ENCODE results near the gene RPS27L. TPM values are rescaled to one million over a fixed set of nuclear protein-coding genes. Genes with fewer than 3 reads are reported as not detected.

The RPS27L gene
- total RNA-seq: 100 to 1,000 TPM; 187 to 240 TPM

DNA sequence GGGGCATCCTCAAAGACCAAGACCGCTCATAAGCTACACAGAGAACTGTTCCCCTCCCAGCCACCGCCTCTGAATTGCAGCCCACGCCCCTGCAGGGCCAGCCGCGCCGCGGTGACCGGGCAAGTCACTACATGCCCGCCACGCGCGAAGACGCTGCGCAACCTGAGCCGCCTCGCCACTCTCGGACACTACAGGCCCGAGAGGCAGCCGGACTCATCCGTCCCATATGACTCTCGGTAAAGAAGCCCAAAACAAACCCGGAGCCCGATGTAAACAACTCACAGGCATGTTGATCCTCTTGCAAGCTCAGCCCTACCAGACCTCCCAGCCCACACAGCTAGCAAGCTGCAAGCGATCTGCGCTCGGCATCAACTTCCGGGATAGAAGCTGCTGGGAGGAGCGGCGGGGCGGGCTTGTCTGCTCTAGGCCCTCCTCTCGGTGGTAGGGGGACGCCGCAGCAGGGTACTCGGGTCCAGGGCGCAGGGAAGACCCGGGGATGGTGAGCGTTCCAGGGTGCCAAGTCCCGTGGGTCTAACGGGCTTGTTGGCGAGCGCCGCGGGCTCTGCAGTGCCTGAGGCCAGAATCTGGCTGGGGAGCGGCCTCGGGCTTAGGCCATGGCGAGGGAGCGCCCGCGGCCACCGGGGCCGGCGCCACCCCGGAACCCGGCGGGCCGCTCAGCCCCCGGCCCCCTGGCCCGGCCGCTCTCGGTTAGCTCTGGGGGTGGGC lies at the start of gene RPS27L:
RPS27L (minus strand) TSS at position 360 of the 726 bp plus-strand sequence; CDS start at position 288, 72 bp downstream.
- Mint-ChIP-seq H3K9me3 (no peaks in the 10 kb centered on the region), H3K36me3 (ENCODE audit: low read depth) (peaks cover 50% of the 10 kb centered on the region), H3K4me3 (peak within 1 kb of the TSS; percentile 99), H3K27ac (peak within 1 kb of the TSS; percentile 98), H3K4me1 (peaks cover 11% of the 10 kb centered on the region), H3K27me3 (no peaks in the 10 kb centered on the region)
- ATAC-seq (replicated peaks): peak; percentile 97

- H3K27me3 Mint-ChIP-seq: no peaks in the 10 kb centered on the region
- H3K9me3 Mint-ChIP-seq: no peaks in the 10 kb centered on the region
- H3K36me3 Mint-ChIP-seq (ENCODE audit: low read depth): peaks cover 82% of the 10 kb centered on the region
- no peak for ATAC-seq (replicated peaks)
- no peak overlapping the region for H3K4me3 Mint-ChIP-seq
- H3K27ac Mint-ChIP-seq: peak overlapping the region; percentile 10
- peaks cover 66% of the 10 kb centered on the region for H3K4me1 Mint-ChIP-seq
Measured at GRCh38 chr15:63206079-63206478, 48.8 kb upstream of the RPS27L start.

DNA sequence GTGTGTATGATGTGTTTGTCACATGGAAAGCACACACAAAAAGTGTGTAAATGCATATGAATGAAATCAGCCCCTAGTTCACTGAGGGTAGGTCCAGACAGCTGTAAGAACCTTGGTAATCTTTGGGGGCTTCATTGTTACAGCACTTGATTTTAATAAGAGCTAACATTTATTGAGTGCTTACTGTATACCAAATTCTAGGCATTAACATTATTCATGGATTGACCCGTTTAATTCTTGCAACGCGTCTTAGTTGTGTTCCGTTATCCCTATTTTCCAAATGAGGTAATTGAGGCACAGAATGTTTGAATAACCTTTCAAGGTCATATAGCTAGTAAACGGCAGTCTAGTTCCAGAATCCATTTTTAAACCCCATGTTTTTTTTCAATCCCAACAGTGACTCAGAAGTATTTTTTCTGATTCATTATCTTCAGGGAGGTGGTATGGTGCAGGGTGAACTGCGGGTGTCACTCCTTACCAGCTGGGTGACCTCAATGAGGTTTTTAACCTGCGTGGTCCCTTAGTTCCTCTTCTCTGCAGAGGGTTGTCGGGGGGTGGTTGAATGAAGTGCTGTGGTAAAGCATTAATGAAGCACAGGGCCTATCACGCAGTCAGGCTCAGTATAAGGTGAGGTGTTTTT lies 46.3 kb upstream of the RPS27L start:
- Mint-ChIP-seq H3K36me3 (ENCODE audit: low read depth) (peaks cover 88% of the 10 kb centered on the region), H3K9me3 (no peaks in the 10 kb centered on the region), H3K4me3 (peak overlapping the region; percentile 53), H3K27ac (peak overlapping the region; percentile 70), H3K27me3 (no peaks in the 10 kb centered on the region), H3K4me1 (peaks cover 69% of the 10 kb centered on the region)
- ATAC-seq (replicated peaks): peak; percentile 88

- peak overlapping the region; percentile 53 for H3K4me3 Mint-ChIP-seq
- H3K4me1 Mint-ChIP-seq: peaks cover 68% of the 10 kb centered on the region
- no peak for ATAC-seq (replicated peaks)
- no peaks in the 10 kb centered on the region for H3K27me3 Mint-ChIP-seq
- no peaks in the 10 kb centered on the region for H3K9me3 Mint-ChIP-seq
- H3K36me3 Mint-ChIP-seq (ENCODE audit: low read depth): peaks cover 88% of the 10 kb centered on the region
- peak overlapping the region; percentile 47 for H3K27ac Mint-ChIP-seq
Measured at GRCh38 chr15:63202861-63203260, 45.6 kb upstream of the RPS27L start.

- ATAC-seq (replicated peaks): no peak
- H3K27me3 Mint-ChIP-seq: no peaks in the 10 kb centered on the region
- H3K27ac Mint-ChIP-seq: peak overlapping the region; percentile 1
- no peaks in the 10 kb centered on the region for H3K9me3 Mint-ChIP-seq
- H3K36me3 Mint-ChIP-seq (ENCODE audit: low read depth): peaks cover 87% of the 10 kb centered on the region
- peak overlapping the region; percentile 92 for H3K4me3 Mint-ChIP-seq
- peaks cover 70% of the 10 kb centered on the region for H3K4me1 Mint-ChIP-seq
Measured at GRCh38 chr15:63200464-63201249, 43.4 kb upstream of the RPS27L start.

GRCh38 chr15:63198371-63199250 lies 41.3 kb upstream of the RPS27L start:
- Mint-ChIP-seq H3K27me3 (no peaks in the 10 kb centered on the region), H3K4me3 (peak overlapping the region; percentile 92), H3K27ac (peak overlapping the region; percentile 56), H3K4me1 (peaks cover 75% of the 10 kb centered on the region), H3K9me3 (no peaks in the 10 kb centered on the region), H3K36me3 (ENCODE audit: low read depth) (peaks cover 95% of the 10 kb centered on the region)
- ATAC-seq (replicated peaks): peak; percentile 47

DNA sequence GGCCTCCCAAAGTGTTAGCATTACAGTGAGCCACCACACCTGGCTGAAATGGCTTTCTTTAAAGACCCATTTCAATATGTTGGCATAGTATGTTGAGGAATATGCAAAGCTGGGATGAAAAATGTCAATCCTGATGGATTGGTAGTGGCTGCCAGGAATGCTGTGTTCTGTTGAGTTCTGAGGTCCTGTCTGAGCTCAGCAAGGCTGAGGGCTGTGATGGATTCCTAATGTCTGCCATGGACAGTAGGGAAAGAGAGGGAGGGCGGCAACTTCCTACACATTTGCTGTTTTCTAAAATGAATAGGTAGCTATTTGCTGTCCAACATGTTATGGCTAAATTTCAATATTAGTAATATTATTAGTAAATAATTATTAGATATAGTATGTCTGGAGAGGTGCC lies 40.3 kb upstream of the RPS27L start:
- H3K4me1 Mint-ChIP-seq: peaks cover 68% of the 10 kb centered on the region
- peaks cover 95% of the 10 kb centered on the region for H3K36me3 Mint-ChIP-seq (ENCODE audit: low read depth)
- H3K27me3 Mint-ChIP-seq: no peaks in the 10 kb centered on the region
- no peaks in the 10 kb centered on the region for H3K9me3 Mint-ChIP-seq
- peak overlapping the region; percentile 92 for H3K4me3 Mint-ChIP-seq
- no peak for ATAC-seq (replicated peaks)
- peak overlapping the region; percentile 43 for H3K27ac Mint-ChIP-seq

GRCh38 chr15:63196842-63197241 lies 39.6 kb upstream of the RPS27L start:
- H3K36me3 Mint-ChIP-seq (ENCODE audit: low read depth): peaks cover 97% of the 10 kb centered on the region

GRCh38 chr15:63195569-63196015 lies 38.3 kb upstream of the RPS27L start:
- H3K27me3 Mint-ChIP-seq: no peaks in the 10 kb centered on the region
- peak overlapping the region; percentile 78 for H3K27ac Mint-ChIP-seq
- peaks cover 99% of the 10 kb centered on the region for H3K36me3 Mint-ChIP-seq (ENCODE audit: low read depth)
- ATAC-seq (replicated peaks): no peak
- H3K9me3 Mint-ChIP-seq: no peaks in the 10 kb centered on the region
- H3K4me3 Mint-ChIP-seq: peak overlapping the region; percentile 92
- H3K4me1 Mint-ChIP-seq: peaks cover 67% of the 10 kb centered on the region

More at GRCh38 chr15:63196842-63197241, 39.6 kb upstream of the RPS27L start:
- peaks cover 71% of the 10 kb centered on the region for H3K4me1 Mint-ChIP-seq
- peak overlapping the region; percentile 78 for H3K27ac Mint-ChIP-seq
- H3K9me3 Mint-ChIP-seq: no peaks in the 10 kb centered on the region
- peak overlapping the region; percentile 92 for H3K4me3 Mint-ChIP-seq
- no peaks in the 10 kb centered on the region for H3K27me3 Mint-ChIP-seq
- no peak for ATAC-seq (replicated peaks)

DNA sequence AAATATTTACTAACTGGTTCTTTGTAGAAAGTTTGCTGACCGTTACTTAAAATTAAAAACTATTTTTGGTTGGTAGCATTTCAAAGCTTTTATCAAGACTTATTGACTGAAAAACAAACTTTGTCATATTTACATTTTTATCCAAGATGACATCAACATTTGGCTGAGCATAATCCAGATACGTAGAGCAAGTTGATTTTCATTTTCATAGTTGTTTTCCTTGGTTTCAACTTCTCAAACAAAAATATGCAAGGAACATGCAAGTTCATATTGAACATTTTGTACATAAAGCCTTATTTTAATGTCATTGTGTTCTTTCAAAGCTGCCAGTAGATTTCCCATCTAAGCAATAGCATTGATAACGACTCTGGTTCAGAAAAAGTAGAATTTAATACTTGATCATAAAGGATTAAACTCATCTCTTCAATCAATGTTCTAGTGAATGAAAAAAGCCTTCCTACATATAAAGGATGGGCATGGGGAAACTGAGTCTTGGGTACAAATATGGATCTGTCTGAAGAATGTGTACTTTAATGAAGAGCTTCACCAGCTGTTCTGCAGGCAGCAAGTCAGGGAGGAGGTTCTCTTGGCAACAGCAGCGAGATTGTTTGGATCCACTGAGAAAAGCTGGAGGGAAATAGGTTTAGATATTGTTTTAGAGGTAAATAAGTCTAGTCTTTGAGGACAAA lies 37.7 kb upstream of the RPS27L start:
- Mint-ChIP-seq H3K36me3 (ENCODE audit: low read depth) (peaks cover 99% of the 10 kb centered on the region), H3K4me1 (peaks cover 62% of the 10 kb centered on the region), H3K4me3 (peak overlapping the region; percentile 92), H3K27ac (peak overlapping the region; percentile 78), H3K9me3 (no peaks in the 10 kb centered on the region), H3K27me3 (no peaks in the 10 kb centered on the region)
- ATAC-seq (replicated peaks): no peak

DNA sequence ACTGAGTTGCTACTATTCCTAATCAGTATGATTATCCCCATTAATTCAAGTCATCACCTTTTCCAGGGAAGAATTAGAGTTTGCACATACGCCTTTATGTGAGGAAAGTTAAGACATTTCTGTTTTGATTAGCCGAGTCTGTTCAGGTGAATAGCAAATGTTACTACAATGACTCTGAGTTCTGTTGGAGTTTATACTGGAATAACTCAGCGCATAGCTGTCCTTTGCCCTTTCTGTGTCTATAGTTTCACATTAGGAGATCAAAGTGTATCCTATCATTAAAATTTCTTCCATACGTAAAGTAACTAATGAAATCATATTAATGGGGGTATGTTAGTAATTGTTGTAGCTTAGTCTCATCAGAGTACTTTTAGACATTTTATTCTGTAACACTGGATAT lies 37.0 kb upstream of the RPS27L start:
- H3K4me1 Mint-ChIP-seq: peaks cover 61% of the 10 kb centered on the region
- H3K27ac Mint-ChIP-seq: peak overlapping the region; percentile 90
- H3K4me3 Mint-ChIP-seq: peak overlapping the region; percentile 92
- ATAC-seq (replicated peaks): no peak
- no peaks in the 10 kb centered on the region for H3K9me3 Mint-ChIP-seq
- H3K27me3 Mint-ChIP-seq: no peaks in the 10 kb centered on the region
- peaks cover 94% of the 10 kb centered on the region for H3K36me3 Mint-ChIP-seq (ENCODE audit: low read depth)

- Mint-ChIP-seq H3K4me3 (peak overlapping the region; percentile 92), H3K36me3 (ENCODE audit: low read depth) (peaks cover 86% of the 10 kb centered on the region), H3K27me3 (no peaks in the 10 kb centered on the region), H3K9me3 (no peaks in the 10 kb centered on the region), H3K4me1 (peaks cover 60% of the 10 kb centered on the region), H3K27ac (peak overlapping the region; percentile 90)
- peak; percentile 42 for ATAC-seq (replicated peaks)
Measured at GRCh38 chr15:63192619-63193206, 35.4 kb upstream of the RPS27L start.

Data from activated T-helper 17 cell treated with anti-CD3 and anti-CD28 coated beads, Interleukin-2, amount 50 U/mL, for 72 hours (primary cell).